Thoracic aorta (tissue), 2 donors: ENCODE measurements around the gene FOXO3. TPM values are rescaled to one million over a fixed set of nuclear protein-coding genes. Genes with fewer than 3 reads are reported as not detected.

Experiments
- ATAC-seq: fragments of 150-250 bp; one replicate; pipeline ENCODE4 v1.8.0; 2017; ENCODE audit warnings: low read depth; ENCODE audit not compliant: insufficient number of reproducible peaks, low FRiP score
- DNase-seq: peaks from one replicate; pipeline ENCODE4 v3.0.0-alpha.2; 2020; ENCODE audit warnings: low spot score
- H3K27ac ChIP-seq, 2 donors: fragments of 200-600 bp; sonication (generic); 1 replicate in 1 of 2; 2 replicates in 1 of 2; pipeline ENCODE4 v1.5.1; 2016; ENCODE audit warnings: mild to moderate bottlenecking in 2 of 2, moderate library complexity in 2 of 2
- H3K27me3 ChIP-seq: fragments of 200-600 bp; sonication (generic); replicated peaks from 2 replicates; pipeline ENCODE4 v1.6.0; 2016; ENCODE audit warnings: mild to moderate bottlenecking; ENCODE audit not compliant: insufficient read depth
- H3K36me3 ChIP-seq: fragments of 200-600 bp; sonication (generic); one replicate; pipeline ENCODE4 v1.5.1; 2016
- H3K4me1 ChIP-seq, 2 donors: fragments of 200-600 bp; sonication (generic); 1 replicate in 1 of 2; 2 replicates in 1 of 2; pipeline versions ENCODE4 v1.5.1 to v1.6.0; 2016; ENCODE audit warnings: low read depth in 2 of 2, mild to moderate bottlenecking in 1 of 2; ENCODE audit not compliant: control insufficient read depth in 1 of 2
- H3K4me3 ChIP-seq: fragments of 200-600 bp; sonication (generic); 2 replicates; pipeline ENCODE4 v1.5.1; 2016; ENCODE audit warnings: mild to moderate bottlenecking
- H3K9me3 ChIP-seq: fragments of 200-600 bp; sonication (generic); 2 replicates; pipeline ENCODE4 v1.5.1; 2016
- CTCF ChIP-seq: fragments of 200-600 bp; sonication (generic); IDR thresholded peaks from one replicate; pipeline ENCODE4 v1.5.1; 2019; ENCODE audit warnings: antibody characterized with exemption
- total RNA-seq, 2 donors: library from RNA; depleted of rRNA; stranded (reverse); fragments of >200 nt; gene quantifications; one replicate each; pipeline versions ENCODE4 v1.1.0 to v1.2.3, GENCODE V29; 2016

FOXO3 gene
- total RNA-seq, 2 donors from 2014 or later: 106 to 149 TPM

- no peak for TF ChIP-seq CTCF
These were observed 79.4 kb downstream of the FOXO3 start for GRCh38 chr6:108640104-108640503.

GRCh38 chr6:108643184-108643583, 82.5 kb downstream of the FOXO3 start:
- H3K27ac ChIP-seq: no peak overlapping the region
- no peaks in the 10 kb centered on the region for H3K9me3 ChIP-seq
- H3K4me3 ChIP-seq: no peak overlapping the region
- no peak for DNase-seq
- TF ChIP-seq CTCF: no peak
- ATAC-seq: no peak
- peaks cover 33 to 58% of the 10 kb centered on the region in 2 donors for H3K4me1 ChIP-seq
- no peaks in the 10 kb centered on the region for H3K27me3 ChIP-seq
- H3K36me3 ChIP-seq: peaks cover 2% of the 10 kb centered on the region

More at GRCh38 chr6:108640104-108640503, 79.4 kb downstream of the FOXO3 start:
- H3K27ac ChIP-seq: no peak overlapping the region
- H3K9me3 ChIP-seq: no peaks in the 10 kb centered on the region
- no peak overlapping the region for H3K4me3 ChIP-seq
- no peaks in the 10 kb centered on the region for H3K36me3 ChIP-seq
- H3K4me1 ChIP-seq: peaks cover 16 to 55% of the 10 kb centered on the region in 2 donors
- DNase-seq (no peak), ATAC-seq (no peak)
- H3K27me3 ChIP-seq: no peaks in the 10 kb centered on the region

GRCh38 chr6:108644252-108644651, 83.5 kb downstream of the FOXO3 start:
- DNase-seq (no peak), ATAC-seq (no peak)
- Histone ChIP-seq H3K27me3 (no peaks in the 10 kb centered on the region), H3K4me1 (peaks cover 36 to 62% of the 10 kb centered on the region in 2 donors), H3K9me3 (no peaks in the 10 kb centered on the region), H3K36me3 (peaks cover 7% of the 10 kb centered on the region), H3K4me3 (no peak overlapping the region), H3K27ac (no peak overlapping the region)
- TF ChIP-seq CTCF: no peak

DNA sequence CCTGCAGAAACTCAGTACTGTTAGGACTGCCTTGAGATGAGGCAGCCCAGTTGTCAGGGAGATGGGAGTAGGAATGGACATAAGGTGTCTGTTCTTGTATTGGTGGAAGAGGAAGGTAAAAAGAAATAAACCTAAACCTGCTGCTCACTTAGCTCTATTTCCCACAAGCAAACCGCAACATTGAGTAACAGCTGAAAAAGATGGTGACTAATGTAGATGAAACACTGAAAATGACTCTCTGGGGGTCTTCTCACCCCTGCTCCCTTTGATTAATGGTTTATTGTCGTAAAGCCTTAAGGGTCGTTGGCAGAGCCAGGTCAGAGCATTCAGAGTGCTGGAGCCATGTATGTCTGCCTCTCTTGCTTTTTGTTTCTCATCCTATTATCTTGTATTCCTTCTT, 87.5 kb downstream of the FOXO3 start:
- no peak for TF ChIP-seq CTCF
- DNase-seq (no peak), ATAC-seq (no peak)
- Histone ChIP-seq H3K27ac (no peak overlapping the region), H3K4me3 (no peak overlapping the region), H3K9me3 (no peaks in the 10 kb centered on the region), H3K4me1 (peaks cover 59 to 86% of the 10 kb centered on the region in 2 donors), H3K36me3 (peaks cover 7% of the 10 kb centered on the region), H3K27me3 (no peaks in the 10 kb centered on the region)

DNA sequence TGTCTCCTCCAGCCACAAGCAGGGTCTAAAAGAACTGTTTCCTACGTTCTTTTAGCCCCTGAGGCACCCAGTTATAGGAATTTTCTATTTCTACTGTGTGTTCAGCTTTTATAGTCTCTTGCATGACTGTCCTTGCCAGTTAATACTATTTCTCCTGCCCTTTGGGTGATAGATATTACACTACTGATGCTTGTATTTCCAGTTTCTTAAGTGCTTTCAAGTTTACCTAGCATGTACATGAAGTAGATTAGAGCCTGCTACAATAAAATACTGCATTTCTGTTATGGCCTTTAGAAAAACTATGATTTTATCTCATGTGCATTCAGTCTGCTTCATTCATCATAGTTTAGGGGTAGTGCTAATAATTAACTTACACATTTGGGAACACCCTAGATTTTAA, 89.6 kb downstream of the FOXO3 start:
- no peak for TF ChIP-seq CTCF
- H3K4me1 ChIP-seq: peaks cover 68 to 91% of the 10 kb centered on the region in 2 donors
- H3K27me3 ChIP-seq: no peaks in the 10 kb centered on the region
- DNase-seq (no peak), ATAC-seq (no peak)
- no peak overlapping the region for H3K4me3 ChIP-seq
- no peaks in the 10 kb centered on the region for H3K9me3 ChIP-seq
- peak overlapping the region; percentile 75 to 90 for H3K27ac ChIP-seq
- peaks cover 7% of the 10 kb centered on the region for H3K36me3 ChIP-seq
